Measurements from ENCODE around the gene THUMPD3.

DNA sequence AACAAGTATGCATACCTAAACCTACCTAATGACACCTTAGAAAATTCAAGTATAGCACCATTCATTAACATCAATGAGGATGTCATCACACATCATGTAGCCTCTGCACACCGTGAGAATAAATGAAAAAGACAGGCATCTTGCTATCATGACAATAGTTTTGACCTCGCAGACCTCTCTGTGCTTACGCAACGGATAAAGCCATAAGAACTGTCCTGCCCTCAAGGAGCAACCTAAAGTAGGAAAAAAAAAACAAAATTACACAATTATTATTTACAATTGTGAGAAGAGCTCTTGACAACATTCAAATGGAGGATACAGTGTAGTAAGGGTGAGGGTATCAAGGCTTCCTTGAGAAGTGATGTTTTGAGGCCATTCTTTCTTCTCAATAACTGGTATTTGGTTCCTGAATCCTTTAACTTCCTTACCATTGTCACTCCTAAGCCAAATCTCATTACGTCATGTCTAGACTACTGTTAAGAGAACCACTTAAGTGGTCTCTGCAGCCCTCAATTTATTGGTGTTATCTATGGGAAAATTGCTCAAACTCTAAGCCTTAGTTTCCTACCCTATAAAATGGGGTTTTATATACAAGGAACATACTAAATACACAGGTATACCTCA, 27.5 kb downstream of the THUMPD3 start:
- TF ChIP-seq, protein P1, sequence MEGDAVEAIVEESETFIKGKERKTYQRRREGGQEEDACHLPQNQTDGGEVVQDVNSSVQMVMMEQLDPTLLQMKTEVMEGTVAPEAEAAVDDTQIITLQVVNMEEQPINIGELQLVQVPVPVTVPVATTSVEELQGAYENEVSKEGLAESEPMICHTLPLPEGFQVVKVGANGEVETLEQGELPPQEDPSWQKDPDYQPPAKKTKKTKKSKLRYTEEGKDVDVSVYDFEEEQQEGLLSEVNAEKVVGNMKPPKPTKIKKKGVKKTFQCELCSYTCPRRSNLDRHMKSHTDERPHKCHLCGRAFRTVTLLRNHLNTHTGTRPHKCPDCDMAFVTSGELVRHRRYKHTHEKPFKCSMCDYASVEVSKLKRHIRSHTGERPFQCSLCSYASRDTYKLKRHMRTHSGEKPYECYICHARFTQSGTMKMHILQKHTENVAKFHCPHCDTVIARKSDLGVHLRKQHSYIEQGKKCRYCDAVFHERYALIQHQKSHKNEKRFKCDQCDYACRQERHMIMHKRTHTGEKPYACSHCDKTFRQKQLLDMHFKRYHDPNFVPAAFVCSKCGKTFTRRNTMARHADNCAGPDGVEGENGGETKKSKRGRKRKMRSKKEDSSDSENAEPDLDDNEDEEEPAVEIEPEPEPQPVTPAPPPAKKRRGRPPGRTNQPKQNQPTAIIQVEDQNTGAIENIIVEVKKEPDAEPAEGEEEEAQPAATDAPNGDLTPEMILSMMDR (IDR thresholded peaks at IDR 0.05; ENCODE audit: insufficient read depth, low read depth, low read length): no peak
- no peak for TF ChIP-seq EZH2 (IDR thresholded peaks at IDR 0.05; ENCODE audit: insufficient read depth, low read length)

Data from astrocyte (in vitro differentiated cells and primary cell).